NCI-H345 (cell line): Measurements from ENCODE around the gene PRKG1.

Experiments
- DNase-seq: peaks from one replicate; lab custom pipeline; 2025; lab: John Stamatoyannopoulos, UW

The PRKG1 gene

DNA sequence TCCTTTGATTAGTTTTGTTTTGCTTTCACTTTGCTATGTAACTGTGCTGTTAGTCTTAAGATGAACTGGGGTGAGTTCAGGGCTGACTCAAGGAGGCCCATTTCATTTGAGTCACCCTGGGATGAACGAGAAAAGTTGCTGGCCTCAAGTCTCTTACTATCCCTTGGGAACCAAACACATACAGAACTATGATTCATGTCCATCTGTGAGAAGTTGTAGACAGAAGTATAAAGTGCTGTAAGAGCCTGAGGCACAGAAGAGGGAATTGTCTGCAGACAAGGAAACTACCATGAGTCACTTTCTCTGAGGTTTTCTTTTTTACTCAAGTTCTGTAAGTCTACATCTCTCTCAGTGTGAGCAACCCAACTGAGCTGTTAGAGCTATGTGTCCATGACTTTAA is 805.0 kb downstream of the PRKG1 start:
- no peak for DNase-seq

- DNase-seq = no peak
These were observed 806.9 kb downstream of the PRKG1 start for GRCh38 chr10:51881213-51881612.

GRCh38 chr10:51886438-51887068 is 812.3 kb downstream of the PRKG1 start:
- DNase-seq = no peak

- no peak for DNase-seq
These were observed 814.0 kb downstream of the PRKG1 start for GRCh38 chr10:51888263-51888662.

GRCh38 chr10:51892313-51892712 is 818.0 kb downstream of the PRKG1 start:
- DNase-seq = no peak

DNA sequence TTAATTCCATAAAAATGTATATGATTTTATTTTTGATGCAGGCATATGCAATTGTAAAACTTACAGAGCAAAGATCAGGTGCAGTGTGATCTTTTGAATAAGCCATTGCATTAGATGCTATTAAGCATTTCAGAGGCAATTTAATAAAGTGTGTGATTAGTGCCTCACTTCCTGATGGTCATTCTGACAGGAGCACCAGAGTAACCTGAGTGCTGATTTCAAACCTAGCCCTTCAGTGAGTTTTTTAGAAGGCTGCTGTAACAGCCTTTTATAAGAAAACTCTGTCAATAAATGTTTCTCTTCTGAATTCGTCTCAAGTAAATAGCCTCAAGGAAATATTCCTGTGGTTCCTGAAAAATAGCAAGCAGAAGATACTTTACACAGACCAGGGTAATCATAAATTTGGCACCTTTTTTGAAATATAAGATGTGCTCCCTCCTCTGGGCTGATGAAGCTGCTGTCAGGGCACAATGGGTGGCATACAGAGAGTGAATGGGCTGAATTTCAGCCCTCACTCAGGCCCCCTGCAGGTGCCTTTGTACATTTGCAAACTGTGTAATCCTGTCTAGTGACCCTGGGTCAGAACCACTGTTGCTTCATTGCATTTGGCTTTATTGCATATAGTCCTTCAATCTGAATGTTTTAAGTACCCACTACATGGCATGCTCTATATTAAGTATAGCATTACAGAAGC is 818.8 kb downstream of the PRKG1 start:
- peak; percentile 42 for DNase-seq

- DNase-seq = no peak
These were observed 820.7 kb downstream of the PRKG1 start for GRCh38 chr10:51894771-51895578.

DNA sequence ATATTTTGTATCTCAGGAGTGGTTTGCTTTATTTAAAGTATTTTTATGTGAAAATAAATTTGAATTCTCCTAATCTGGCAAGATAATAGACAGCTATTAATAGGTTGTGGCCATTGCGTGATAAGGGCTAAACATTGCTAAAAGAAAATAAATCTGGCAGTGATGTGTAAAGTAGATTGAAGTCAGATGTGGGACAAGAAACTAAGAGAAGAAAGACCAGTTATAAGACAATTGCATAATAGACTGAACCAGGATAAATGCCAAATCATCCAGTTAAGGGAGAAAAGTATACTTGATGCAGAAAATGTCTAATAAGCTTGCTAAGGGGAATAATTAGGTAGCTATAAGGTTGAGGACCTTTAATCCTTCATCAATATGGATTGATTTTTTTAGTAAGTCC is 822.6 kb downstream of the PRKG1 start:
- DNase-seq = no peak

DNA sequence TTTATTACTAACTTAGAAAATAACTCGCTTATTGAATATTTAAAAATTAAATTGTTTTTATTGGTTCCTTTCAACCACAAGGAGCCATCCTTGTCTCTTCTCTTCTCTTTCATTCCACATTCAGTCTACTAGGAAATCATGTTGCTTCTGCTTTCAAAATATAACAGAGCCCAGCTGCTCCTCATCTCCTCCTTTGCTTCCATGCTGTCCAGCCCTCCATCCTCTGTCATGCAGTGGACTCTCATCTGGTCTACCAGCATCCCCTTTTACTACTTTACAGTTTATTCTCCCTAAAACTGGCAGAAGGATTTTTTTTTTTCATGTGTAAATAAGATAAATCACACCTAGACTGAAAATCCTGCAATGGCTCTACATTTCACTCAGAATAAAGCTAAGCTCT is 823.3 kb downstream of the PRKG1 start:
- no peak for DNase-seq

GRCh38 chr10:51900180-51900579 is 825.9 kb downstream of the PRKG1 start:
- no peak for DNase-seq

GRCh38 chr10:51903675-51904074 is 829.4 kb downstream of the PRKG1 start:
- DNase-seq = no peak

- DNase-seq = no peak
These were observed 830.7 kb downstream of the PRKG1 start for GRCh38 chr10:51905032-51905431.

GRCh38 chr10:51907361-51907760 is 833.1 kb downstream of the PRKG1 start:
- no peak for DNase-seq

DNA sequence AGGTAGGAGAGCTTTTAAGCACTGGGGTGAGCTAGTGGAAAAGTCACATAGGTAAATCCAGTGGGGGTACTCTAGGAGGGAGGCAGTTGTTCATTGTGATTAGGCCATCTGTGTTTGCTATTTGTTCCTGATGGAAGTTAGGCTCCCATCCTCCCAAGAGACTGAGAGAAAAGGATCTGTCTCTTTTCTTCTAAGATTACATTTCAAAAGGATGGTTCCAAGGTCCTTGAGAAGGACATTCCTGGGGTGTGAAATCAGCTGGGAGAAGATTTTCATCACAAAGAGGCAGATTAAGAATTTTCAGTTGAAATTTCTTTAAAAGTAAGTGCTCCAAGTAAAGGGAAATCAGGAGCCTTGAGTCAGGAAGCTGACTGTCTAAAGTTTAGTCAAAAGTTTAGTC is 835.9 kb downstream of the PRKG1 start:
- DNase-seq = no peak

- DNase-seq = no peak
These were observed 836.3 kb downstream of the PRKG1 start for GRCh38 chr10:51910596-51910995.

DNA sequence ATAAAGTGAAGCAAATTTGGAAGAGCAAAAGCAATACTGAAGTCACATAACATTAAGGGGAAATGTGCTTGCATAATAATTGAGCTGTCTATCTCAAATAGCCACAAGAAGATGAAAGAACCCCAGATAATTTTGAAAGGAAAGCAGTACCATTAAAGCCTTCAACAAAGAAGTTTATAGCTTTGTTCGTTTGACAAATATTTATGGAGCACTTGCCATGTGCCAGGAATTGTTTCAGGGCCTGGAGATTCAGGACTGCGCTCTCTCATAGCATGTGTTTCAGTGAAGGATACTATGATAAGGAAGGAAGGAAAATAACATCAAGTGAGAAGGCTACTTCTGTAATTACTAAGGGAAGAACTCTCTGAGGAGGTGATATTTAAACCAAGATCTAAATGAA is 837.4 kb downstream of the PRKG1 start:
- DNase-seq = no peak

GRCh38 chr10:51915031-51915542 is 840.8 kb downstream of the PRKG1 start:
- no peak for DNase-seq

- DNase-seq = no peak
These were observed 844.2 kb downstream of the PRKG1 start for GRCh38 chr10:51918440-51918839.

DNA sequence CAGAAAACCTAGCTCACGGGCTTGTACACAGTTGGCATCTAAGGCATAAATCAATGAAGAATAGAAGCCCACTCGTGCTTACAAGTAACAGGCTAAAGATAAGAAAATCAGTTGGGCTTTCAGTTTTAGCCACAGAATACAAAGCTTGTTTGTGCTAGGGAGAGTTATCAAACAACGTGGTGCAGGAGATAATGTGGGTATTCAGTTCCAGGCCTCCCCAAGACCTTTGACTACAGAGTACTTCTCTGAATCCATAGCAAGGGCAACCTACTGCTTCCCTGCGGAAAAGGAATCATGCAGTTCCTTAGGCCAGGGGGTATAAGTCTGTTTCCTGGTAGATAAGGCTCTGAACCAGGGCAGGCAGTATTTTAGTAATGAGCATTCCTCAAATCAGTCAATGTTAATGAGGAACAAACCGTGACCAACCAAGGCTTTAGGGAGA is 844.6 kb downstream of the PRKG1 start:
- DNase-seq = no peak

GRCh38 chr10:51920672-51921071 is 846.4 kb downstream of the PRKG1 start:
- no peak for DNase-seq

DNA sequence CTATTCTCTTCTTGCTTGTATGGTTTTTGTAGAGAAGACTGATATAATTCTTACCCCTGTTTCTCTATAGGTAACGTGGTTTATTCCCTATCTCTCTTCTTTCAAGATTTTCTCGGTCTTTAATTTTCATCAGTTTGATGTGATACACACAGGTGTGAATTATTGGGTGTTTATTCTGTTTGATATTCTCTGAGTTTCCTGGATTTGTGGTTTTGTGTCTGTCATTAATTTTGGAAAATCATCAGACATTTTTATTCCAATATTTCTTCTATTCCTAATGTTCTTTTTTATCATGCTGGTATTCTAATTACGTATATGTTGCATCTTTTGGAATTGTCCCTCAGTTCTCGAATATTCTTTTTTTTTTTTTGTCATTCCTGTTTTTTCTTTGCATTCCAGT is 850.1 kb downstream of the PRKG1 start:
- no peak for DNase-seq

DNA sequence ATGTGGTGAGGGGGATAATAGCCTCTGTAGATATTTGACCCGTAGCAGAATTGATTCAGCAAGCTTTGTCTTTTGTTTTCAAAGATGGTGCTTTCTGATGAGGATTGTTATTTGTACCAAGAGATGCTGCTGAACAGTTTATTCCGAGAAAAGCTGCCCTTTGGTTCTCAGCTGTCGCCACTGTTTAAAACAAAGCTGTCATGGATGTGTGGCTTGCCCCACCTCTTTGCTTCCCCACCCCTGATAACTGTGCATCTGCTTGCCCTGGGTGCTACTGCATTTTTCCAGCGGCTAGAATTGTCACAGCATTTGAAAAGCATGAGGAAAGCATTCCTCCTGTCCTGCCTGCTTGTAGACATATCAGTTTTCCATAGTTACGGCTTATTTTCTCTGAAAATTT is 852.0 kb downstream of the PRKG1 start:
- no peak for DNase-seq

GRCh38 chr10:51928162-51928561 is 853.9 kb downstream of the PRKG1 start:
- DNase-seq = no peak
